ENCODE measurements around the gene NHERF2. TPM values are rescaled to one million over a fixed set of nuclear protein-coding genes. Genes with fewer than 3 reads are reported as not detected.

Gene NHERF2
- total RNA-seq, 1 experiment from 2014 or later: 104 TPM

DNA sequence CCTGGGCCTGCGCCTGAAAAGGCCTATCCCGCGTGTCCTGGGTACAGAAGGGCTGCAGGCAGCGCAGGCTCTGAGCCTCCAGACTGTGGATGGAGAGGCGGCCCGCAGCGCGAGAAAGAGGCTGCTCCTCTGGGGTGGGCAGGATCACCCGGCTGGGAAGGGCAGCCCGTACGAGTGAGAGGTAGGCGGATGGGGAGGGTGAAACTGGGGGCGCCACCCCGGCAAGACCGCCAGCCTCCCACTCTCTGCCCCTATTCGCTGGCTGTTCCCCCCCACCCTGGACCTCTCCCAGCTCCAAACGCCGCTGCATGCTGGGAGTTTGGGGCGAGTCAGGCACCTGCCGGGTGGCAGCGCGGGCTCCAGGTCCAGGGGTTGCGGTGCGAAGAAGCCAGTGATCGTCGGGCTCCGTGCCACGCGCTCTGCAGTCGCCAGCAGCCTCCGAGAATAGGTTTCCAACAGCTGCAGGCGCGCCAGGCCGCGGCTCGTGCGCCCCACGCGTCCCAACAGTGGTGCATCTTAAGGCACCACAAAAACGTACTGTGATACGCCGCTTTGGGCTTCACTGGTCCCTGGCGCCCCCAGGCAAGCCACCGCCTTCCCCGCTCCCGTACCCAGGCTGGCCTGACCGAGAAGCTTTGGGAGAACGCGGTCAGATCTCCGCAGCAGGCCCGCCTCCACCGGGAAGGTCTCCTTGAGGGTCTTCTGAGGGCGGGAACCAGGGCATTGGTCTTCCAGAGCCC, 46.5 kb upstream of the NHERF2 start:
- no peak for DNase-seq
- H3K27ac ChIP-seq: peak overlapping the region; percentile 62
- no TSS peak for BruUV-seq (replicated peaks)
- POLR2A ChIA-PET (ENCODE audit: unreplicated experiment): interaction anchor here (0.6 to 1.4 kb wide), 3 partner anchors 16 to 1204 kb away, joined by 4 to 25 read pairs (median 10); partner anchors contain the start of gene RPS2
- H3K79me2 ChIP-seq (ENCODE audit: low read depth): peaks cover 9% of the 10 kb centered on the region
- peak overlapping the region; percentile 81; the same call in 1 of the 2 replicates for H2AFZ ChIP-seq
- H3K27me3 ChIP-seq (ENCODE audit: insufficient read depth, low read depth): no peaks in the 10 kb centered on the region
- H3K9me2 ChIP-seq (ENCODE audit: insufficient read depth): no peaks in the 10 kb centered on the region
- H3K4me2 ChIP-seq: peak overlapping the region; percentile 99
- intact Hi-C loops (cut with micrococcal nuclease; ENCODE audit: unreplicated experiment): loop anchor here (5.0 kb wide), 2 partner anchors 67 to 162 kb away; partner anchors contain the start of genes NTHL1 and TSC2
- H3K4me1 ChIP-seq (replicated peaks; ENCODE audit: insufficient read depth): peaks cover 55% of the 10 kb centered on the region
- H3K9me3 ChIP-seq (ENCODE audit: insufficient read depth, low read depth): no peaks in the 10 kb centered on the region
- H4K20me1 ChIP-seq (ENCODE audit: insufficient read depth): 0 out of 2 replicates have a peak, but pooled peaks cover 5% of the 10 kb centered on the region
- H3F3A ChIP-seq (ENCODE audit: insufficient read depth, low read depth): peaks cover 65% of the 10 kb centered on the region
- H3K4me3 ChIP-seq: peak overlapping the region; percentile 55
- CTCF ChIA-PET: interaction anchor here (0.6 kb wide), 1 partner anchor 166 kb away, joined by 3 read pairs; no protein-coding TSS in a partner anchor
- TF ChIP-seq, protein P1, sequence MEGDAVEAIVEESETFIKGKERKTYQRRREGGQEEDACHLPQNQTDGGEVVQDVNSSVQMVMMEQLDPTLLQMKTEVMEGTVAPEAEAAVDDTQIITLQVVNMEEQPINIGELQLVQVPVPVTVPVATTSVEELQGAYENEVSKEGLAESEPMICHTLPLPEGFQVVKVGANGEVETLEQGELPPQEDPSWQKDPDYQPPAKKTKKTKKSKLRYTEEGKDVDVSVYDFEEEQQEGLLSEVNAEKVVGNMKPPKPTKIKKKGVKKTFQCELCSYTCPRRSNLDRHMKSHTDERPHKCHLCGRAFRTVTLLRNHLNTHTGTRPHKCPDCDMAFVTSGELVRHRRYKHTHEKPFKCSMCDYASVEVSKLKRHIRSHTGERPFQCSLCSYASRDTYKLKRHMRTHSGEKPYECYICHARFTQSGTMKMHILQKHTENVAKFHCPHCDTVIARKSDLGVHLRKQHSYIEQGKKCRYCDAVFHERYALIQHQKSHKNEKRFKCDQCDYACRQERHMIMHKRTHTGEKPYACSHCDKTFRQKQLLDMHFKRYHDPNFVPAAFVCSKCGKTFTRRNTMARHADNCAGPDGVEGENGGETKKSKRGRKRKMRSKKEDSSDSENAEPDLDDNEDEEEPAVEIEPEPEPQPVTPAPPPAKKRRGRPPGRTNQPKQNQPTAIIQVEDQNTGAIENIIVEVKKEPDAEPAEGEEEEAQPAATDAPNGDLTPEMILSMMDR (conservative IDR thresholded peaks at IDR 0.05): no peak
- no peak for TF ChIP-seq EZH2 (IDR thresholded peaks at IDR 0.05; ENCODE audit: low read depth)
- H3K36me3 ChIP-seq (ENCODE audit: low read depth): 0 out of 2 replicates have a peak, but pooled peaks cover 3% of the 10 kb centered on the region

DNA sequence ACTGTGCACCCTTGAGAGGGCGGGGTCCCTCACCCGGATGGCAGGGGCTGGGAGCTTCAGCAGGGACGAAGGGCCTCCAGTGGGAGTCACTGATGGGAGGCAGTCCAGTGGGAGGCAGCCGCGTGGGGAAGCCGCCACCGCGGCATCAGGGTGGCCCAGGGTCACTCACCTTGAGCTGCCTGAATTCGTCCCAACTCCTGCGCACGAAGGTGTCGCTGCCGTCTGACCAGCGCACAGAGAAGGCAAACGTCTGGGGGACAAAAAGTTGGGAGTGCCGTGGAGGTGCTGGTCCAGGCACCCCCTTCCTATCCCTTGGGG, 46.0 kb upstream of the NHERF2 start:
- Histone ChIP-seq H3K4me1 (replicated peaks; ENCODE audit: insufficient read depth) (peaks cover 60% of the 10 kb centered on the region), H3K4me3 (peak overlapping the region; percentile 55; the same call in 1 of the 2 replicates)
- POLR2A ChIA-PET (ENCODE audit: unreplicated experiment): interaction anchor here (0.6 kb wide), 1 partner anchor 1195 kb away, joined by 25 read pairs; no protein-coding TSS in a partner anchor

DNA sequence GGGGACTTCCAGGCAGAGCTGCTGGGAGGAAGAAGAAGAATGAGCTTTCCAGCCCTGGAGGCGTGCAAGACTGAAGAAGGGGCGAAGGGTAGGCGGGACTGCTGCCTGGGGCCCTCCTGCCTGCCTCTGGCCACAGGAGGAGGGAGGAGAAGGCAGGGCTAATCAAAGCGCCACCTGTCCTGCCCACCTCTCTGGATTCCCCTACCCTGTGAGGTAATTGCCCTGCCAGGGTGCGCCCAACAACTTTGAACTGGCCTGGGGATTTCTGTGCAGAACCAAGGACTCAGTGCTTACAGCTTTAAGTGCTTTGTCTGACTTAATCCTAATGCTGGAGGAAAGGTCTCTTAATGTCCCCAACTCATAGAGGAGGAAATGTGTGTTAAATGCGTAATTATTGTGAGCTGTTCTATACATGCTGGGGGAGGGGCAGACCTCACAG, 45.3 kb upstream of the NHERF2 start, which contains the start of gene NOXO1:
NOXO1 (minus strand) TSS at position 72 of the 439 bp plus-strand sequence. CDS start 290 bp downstream, outside the sequence.
- DNase-seq: no peak
- peaks cover 3% of the 10 kb centered on the region; the same call in 1 of the 2 replicates for H3K36me3 ChIP-seq (ENCODE audit: low read depth)
- no peak within 1 kb of the TSS for H3K27ac ChIP-seq
- H3K27me3 ChIP-seq (ENCODE audit: insufficient read depth, low read depth): no peaks in the 10 kb centered on the region
- no peaks in the 10 kb centered on the region for H3K9me3 ChIP-seq (ENCODE audit: insufficient read depth, low read depth)
- H3K4me2 ChIP-seq: peak within 1 kb of the TSS; percentile 99
- no TSS peak for BruUV-seq (replicated peaks)
- POLR2A ChIA-PET (ENCODE audit: unreplicated experiment): interaction anchor here (0.6 kb wide), 2 partner anchors 68 to 481 kb away, joined by 5 to 6 read pairs; no protein-coding TSS in a partner anchor
- H4K20me1 ChIP-seq (ENCODE audit: insufficient read depth): 0 out of 2 replicates have a peak, but pooled peaks cover 5% of the 10 kb centered on the region
- no peak within 1 kb of the TSS for H2AFZ ChIP-seq
- peak within 1 kb of the TSS; percentile 55; the same call in 1 of the 2 replicates for H3K4me3 ChIP-seq
- CTCF ChIA-PET: interaction anchor here (1.5 kb wide), 1 partner anchor 159 kb away, joined by 3 read pairs; no protein-coding TSS in a partner anchor
- H3K9me2 ChIP-seq (ENCODE audit: insufficient read depth): no peaks in the 10 kb centered on the region
- intact Hi-C loops (cut with micrococcal nuclease; ENCODE audit: unreplicated experiment): loop anchor here (5.0 kb wide), 2 partner anchors 66 to 161 kb away; partner anchors contain the start of genes NTHL1 and TSC2
- peaks cover 69% of the 10 kb centered on the region for H3F3A ChIP-seq (ENCODE audit: insufficient read depth, low read depth)
- peaks cover 66% of the 10 kb centered on the region for H3K4me1 ChIP-seq (replicated peaks; ENCODE audit: insufficient read depth)
- H3K79me2 ChIP-seq (ENCODE audit: low read depth): peaks cover 17% of the 10 kb centered on the region
- TF ChIP-seq, protein P1 (conservative IDR thresholded peaks at IDR 0.05): no peak
- TF ChIP-seq EZH2 (IDR thresholded peaks at IDR 0.05; ENCODE audit: low read depth): no peak

More for the DNA sequence above, 46.0 kb upstream of the NHERF2 start:
- TF ChIP-seq, protein P1 (conservative IDR thresholded peaks at IDR 0.05): no peak
- no peak for TF ChIP-seq EZH2 (IDR thresholded peaks at IDR 0.05; ENCODE audit: low read depth)
- intact Hi-C loops (cut with micrococcal nuclease; ENCODE audit: unreplicated experiment): loop anchor here (5.0 kb wide), 2 partner anchors 67 to 162 kb away; partner anchors contain the start of genes NTHL1 and TSC2
- no TSS peak for BruUV-seq (replicated peaks)
- no peak for DNase-seq
- no peak overlapping the region for H2AFZ ChIP-seq
- no peaks in the 10 kb centered on the region for H3K9me3 ChIP-seq (ENCODE audit: insufficient read depth, low read depth)
- no peaks in the 10 kb centered on the region for H3K27me3 ChIP-seq (ENCODE audit: insufficient read depth, low read depth)
- no peaks in the 10 kb centered on the region for H3K9me2 ChIP-seq (ENCODE audit: insufficient read depth)
- H3F3A ChIP-seq (ENCODE audit: insufficient read depth, low read depth): peaks cover 69% of the 10 kb centered on the region
- H4K20me1 ChIP-seq (ENCODE audit: insufficient read depth): 0 out of 2 replicates have a peak, but pooled peaks cover 5% of the 10 kb centered on the region
- H3K79me2 ChIP-seq (ENCODE audit: low read depth): peaks cover 15% of the 10 kb centered on the region
- peak overlapping the region; percentile 99 for H3K4me2 ChIP-seq
- no peak overlapping the region for H3K27ac ChIP-seq
- 0 out of 2 replicates have a peak, but pooled peaks cover 3% of the 10 kb centered on the region for H3K36me3 ChIP-seq (ENCODE audit: low read depth)
- CTCF ChIA-PET: interaction anchor here (0.6 kb wide), 1 partner anchor 166 kb away, joined by 3 read pairs; no protein-coding TSS in a partner anchor

Measured in PC-9 (cell line).